K562 (cell line): Measurements from ENCODE around the gene TBCCD1. TPM values are rescaled to one million over a fixed set of nuclear protein-coding genes. Genes with fewer than 3 reads are reported as not detected.

Experiments
- CAMTA2 ChIP-seq: fragments of 250-450 bp; sonication (Bioruptor Pico); conservative IDR thresholded peaks from 2 replicates; pipeline ENCODE4 v1.5.1; 2022
- CHAMP1 ChIP-seq: fragments of 450-650 bp; IDR thresholded peaks from 2 replicates; pipeline ENCODE4 v1.6.1; 2016; ENCODE audit warnings: mild to moderate bottlenecking
- FOXM1 ChIP-seq, 2 experiments: fragments of 450-650 bp in 1 of 2; sonication (generic) in 1 of 2; formaldehyde crosslinking in 1 of 2; IDR thresholded peaks; 2 replicates each; pipeline versions ENCODE4 v1.6.1 to v1.9.0; 2017 to 2022; ENCODE audit warnings: low read depth in 2 of 2, mild to moderate bottlenecking in 2 of 2, missing genetic modification reagents in 1 of 2, moderate library complexity in 1 of 2
- GABPB1 ChIP-seq: sonication (generic); formaldehyde crosslinking; IDR thresholded peaks from 2 replicates; pipeline ENCODE4 v1.8.0; 2022; ENCODE audit warnings: mild to moderate bottlenecking, missing genetic modification reagents
- HDAC8 ChIP-seq: fragments of 450-650 bp; IDR thresholded peaks from 2 replicates; pipeline ENCODE4 v1.6.1; 2016; ENCODE audit warnings: mild to moderate bottlenecking, missing genetic modification characterization, moderate library complexity, missing compliant biosample characterization
- MYNN ChIP-seq, 2 experiments: sonication (generic); formaldehyde crosslinking in 1 of 2; IDR thresholded peaks; 2 replicates each; pipeline versions ENCODE4 v1.5.0 to v1.6.1; 2016 to 2020; ENCODE audit warnings: antibody characterized with exemption in 1 of 2, missing genetic modification reagents in 1 of 2
- NFIX ChIP-seq: fragments of 250-450 bp; sonication (Bioruptor Pico); IDR thresholded peaks from 2 replicates; pipeline ENCODE4 v1.4.0; 2020; ENCODE audit warnings: low read depth, mild to moderate bottlenecking, moderate library complexity
- PHTF2 ChIP-seq: fragments of 250-450 bp; sonication (Bioruptor Pico); IDR thresholded peaks from 2 replicates; pipeline ENCODE4 v1.5.0; 2021; ENCODE audit warnings: mild to moderate bottlenecking
- POLR2G ChIP-seq: fragments of 200-400 bp; formaldehyde crosslinking; IDR thresholded peaks from 2 replicates; pipeline ENCODE4 v1.6.1; 2017; ENCODE audit warnings: low read depth, mild to moderate bottlenecking, antibody characterized with exemption, low read length, moderate library complexity
- RBBP5 ChIP-seq: fragments of 200-600 bp; sonication (generic); IDR thresholded peaks from 2 replicates; pipeline ENCODE4 v1.6.1; 2012; ENCODE audit warnings: borderline replicate concordance, mild to moderate bottlenecking, low read length, control low read depth, inconsistent platforms; ENCODE audit not compliant: insufficient read depth, poor library complexity, severe bottlenecking
- SAP30 ChIP-seq: fragments of 200-600 bp; sonication (generic); IDR thresholded peaks from 2 replicates; pipeline ENCODE4 v1.6.1; 2012; ENCODE audit warnings: borderline replicate concordance, low read depth, mild to moderate bottlenecking, moderate library complexity, low read length, control low read depth, inconsistent platforms; ENCODE audit not compliant: insufficient read depth, poor library complexity, severe bottlenecking
- THRB ChIP-seq: fragments of 450-650 bp; formaldehyde crosslinking; conservative IDR thresholded peaks from 2 replicates; pipeline ENCODE4 v1.4.0; 2022; ENCODE audit warnings: mild to moderate bottlenecking, missing genetic modification characterization
- ZNF140 ChIP-seq: fragments of 250-450 bp; sonication (Bioruptor Pico); IDR thresholded peaks from 2 replicates; pipeline ENCODE4 v1.8.0; 2021; ENCODE audit warnings: moderate library complexity, mild to moderate bottlenecking, inconsistent platforms
- ZNF184 ChIP-seq: sonication (generic); formaldehyde crosslinking; IDR thresholded peaks from 2 replicates; pipeline ENCODE4 v1.5.0; 2020; ENCODE audit warnings: missing genetic modification reagents
- ZNF592 ChIP-seq: fragments of 450-650 bp; IDR thresholded peaks from 2 replicates; pipeline ENCODE4 v1.6.1; 2017; ENCODE audit warnings: antibody characterized with exemption, mild to moderate bottlenecking
- ZNF655 ChIP-seq: fragments of 250-450 bp; sonication (Bioruptor Pico); IDR thresholded peaks from 2 replicates; pipeline ENCODE4 v1.5.0; 2021
- polyA plus RNA-seq, 8 experiments: library from polyadenylated mRNA; depleted of rRNA in 4 of 8; stranded (reverse) in 5 of 8; unstranded in 3 of 8; fragments of >200 nt; fragmentation: Nextera tagmentation in 2 of 8; fragmentation: Illumina TruSeq in 1 of 8; extraction: Ambion mirVana in 2 of 8; extraction: Trizol in 1 of 8; gene quantifications; 2 replicates each; pipeline versions ENCODE4 v1.2.1 to v1.2.3, GENCODE V29; 2011 to 2014; ENCODE audit warnings: inconsistent platforms in 1 of 8, missing spikeins in 1 of 8
- total RNA-seq, 7 experiments: library from RNA; depleted of rRNA in 6 of 7; stranded (reverse); fragments of >200 nt in 6 of 7; fragmentation: Illumina TruSeq in 2 of 7; extraction: Trizol in 2 of 7; gene quantifications; 2 replicates each; pipeline versions ENCODE4 v1.2.1 to v1.2.3, GENCODE V29; 2011 to 2021; ENCODE audit warnings: low replicate concordance in 1 of 7

Gene TBCCD1
- total and polyA plus RNA-seq, 9 of the 15 experiments (the other 6 are each of a cell fraction or from before 2014, with no cell fraction given) = 17.7 to 31.1 (median 21.2) TPM

- TF ChIP-seq ZNF592 = no peak
- no peak for TF ChIP-seq FOXM1 (IDR thresholded peaks at IDR 0.05; ENCODE audit: low read depth)
- TF ChIP-seq FOXM1 (CRISPR knock-in tag; IDR thresholded peaks at IDR 0.05; ENCODE audit: low read depth) = peak; percentile 85; the same call in 1 of the 2 replicates
- 0 out of 2 replicates have a peak, but pooled peaks have one; percentile 30 for TF ChIP-seq HDAC8 (tag)
- peak; percentile 68 for TF ChIP-seq GABPB1 (CRISPR knock-in tag)
- peak; percentile 99 for TF ChIP-seq POLR2G
- no peak for TF ChIP-seq CHAMP1
- no peak for TF ChIP-seq NFIX (CRISPR knock-in tag)
- no peak for TF ChIP-seq MYNN (IDR thresholded peaks at IDR 0.05)
- no peak for TF ChIP-seq MYNN (CRISPR knock-in tag; IDR thresholded peaks at IDR 0.05)
- TF ChIP-seq ZNF655 (CRISPR knock-in tag) = no peak
- no peak for TF ChIP-seq PHTF2 (CRISPR knock-in tag)
- no peak for TF ChIP-seq ZNF184 (CRISPR knock-in tag)
- no peak for TF ChIP-seq THRB (CRISPR knock-in tag)
- peak; percentile 85 for TF ChIP-seq SAP30
- 0 out of 2 replicates have a peak, but pooled peaks have one; percentile 39 for TF ChIP-seq CAMTA2 (CRISPR knock-in tag)
- TF ChIP-seq ZNF140 (CRISPR knock-in tag) = no peak
- TF ChIP-seq RBBP5 = peak; percentile 83
Observed at GRCh38 chr3:186567072-186567921, at the start of gene TBCCD1 (continued).
